Astrocyte of the cerebellum (primary cell): Measurements from ENCODE around the gene FOXRED2.

Experiments
- DNase-seq: peaks from one replicate; pipeline ENCODE4 v3.0.0-alpha.2; 2011; ENCODE audit warnings: low read depth
- H3K4me3 ChIP-seq: 2 replicates; pipeline ENCODE4 v1.5.1; 2011; ENCODE audit warnings: mild to moderate bottlenecking, low read depth, low read length, moderate library complexity
- CTCF ChIP-seq: IDR thresholded peaks from 2 replicates; pipeline ENCODE4 v1.5.1; 2012; ENCODE audit warnings: low read length, low read depth, moderate library complexity, mild to moderate bottlenecking; ENCODE audit errors: missing control alignments
- in situ Hi-C: cut with HindIII; loops from 2 replicates; pipeline ENCODE4 v1.10.0; 2017; ENCODE audit warnings: low sequenced_read_pairs

FOXRED2 gene

GRCh38 chr22:36514766-36515165 is 7.9 kb upstream of the FOXRED2 start:
- no peak overlapping the region for H3K4me3 ChIP-seq
- DNase-seq = no peak
- no peak for TF ChIP-seq CTCF
- in situ Hi-C loops = no loop called here

GRCh38 chr22:36512991-36513390 is 6.2 kb upstream of the FOXRED2 start:
- in situ Hi-C loops = no loop called here
- DNase-seq = no peak
- TF ChIP-seq CTCF = no peak
- no peak overlapping the region for H3K4me3 ChIP-seq

- in situ Hi-C loops = no loop called here
- H3K4me3 ChIP-seq = no peak overlapping the region
- TF ChIP-seq CTCF = no peak
- DNase-seq = no peak
These were observed 5.5 kb upstream of the FOXRED2 start for GRCh38 chr22:36512333-36512732.

GRCh38 chr22:36510966-36511881 is 4.4 kb upstream of the FOXRED2 start:
- TF ChIP-seq CTCF = peak; percentile 78
- DNase-seq = peak; percentile 28
- H3K4me3 ChIP-seq = no peak overlapping the region
- in situ Hi-C loops = no loop called here

- H3K4me3 ChIP-seq = no peak overlapping the region
- in situ Hi-C loops = no loop called here
- TF ChIP-seq CTCF = no peak
- DNase-seq = no peak
These were observed 3.5 kb upstream of the FOXRED2 start for GRCh38 chr22:36510384-36510783.

GRCh38 chr22:36507518-36508010 is 724 bp upstream of the FOXRED2 start:
- no peak for TF ChIP-seq CTCF
- peak overlapping the region; percentile 50 for H3K4me3 ChIP-seq
- DNase-seq = no peak
- in situ Hi-C loops = no loop called here
